Activated CD8-positive, alpha-beta memory T cell treated with anti-CD3 and anti-CD28 coated beads for 4 hours (primary cell): ENCODE data around the gene ZNF280B.
A peak's percentile ranks its signal among the peaks of the same experiment; 100 is the strongest.
"Not testable (repeated sequence)": the region's sequence is repeated elsewhere in the genome, so short reads cannot be mapped to it uniquely, and the experiment has no call there.

Source experiments
- DNase-seq, 2 donors: peaks; one replicate each; pipeline ENCODE4 v3.0.0-alpha.2; 2020; ENCODE audit warnings: low read depth in 2 of 2

ZNF280B gene

DNA sequence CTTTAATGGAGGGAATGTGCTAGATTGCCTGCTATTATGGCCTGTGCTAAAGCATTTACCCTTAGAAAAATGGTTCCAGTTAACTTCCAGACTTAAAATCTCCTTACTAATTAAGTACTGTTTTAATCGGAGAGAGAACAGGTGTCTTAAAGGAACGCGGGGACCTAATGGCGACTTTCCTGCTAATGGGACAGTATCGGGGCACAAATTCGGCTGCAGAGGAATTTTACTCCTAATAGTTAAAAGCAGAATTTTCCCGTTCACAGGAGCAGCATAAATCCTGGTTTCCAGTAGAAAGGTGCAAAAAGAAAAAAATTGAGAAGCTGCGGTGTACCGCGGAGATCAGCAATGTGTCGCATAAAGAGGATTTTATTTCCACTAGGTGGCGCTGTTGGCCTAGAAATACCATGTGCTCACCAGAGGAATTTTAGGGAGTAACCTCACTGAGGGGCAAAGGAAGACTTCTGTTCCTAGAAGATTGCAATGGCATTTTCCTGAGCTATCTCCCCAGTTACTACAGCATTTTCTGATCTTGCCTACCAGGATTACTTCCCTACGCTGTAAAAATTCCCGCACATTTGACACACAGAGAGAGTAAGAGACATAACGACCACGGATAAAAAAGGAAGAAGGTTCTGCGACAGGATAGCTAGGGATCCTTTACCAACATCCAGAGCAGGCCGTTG is 44.5 kb downstream of the ZNF280B start:
- DNase-seq: peak in 1 of 2 donors; percentile 23

DNA sequence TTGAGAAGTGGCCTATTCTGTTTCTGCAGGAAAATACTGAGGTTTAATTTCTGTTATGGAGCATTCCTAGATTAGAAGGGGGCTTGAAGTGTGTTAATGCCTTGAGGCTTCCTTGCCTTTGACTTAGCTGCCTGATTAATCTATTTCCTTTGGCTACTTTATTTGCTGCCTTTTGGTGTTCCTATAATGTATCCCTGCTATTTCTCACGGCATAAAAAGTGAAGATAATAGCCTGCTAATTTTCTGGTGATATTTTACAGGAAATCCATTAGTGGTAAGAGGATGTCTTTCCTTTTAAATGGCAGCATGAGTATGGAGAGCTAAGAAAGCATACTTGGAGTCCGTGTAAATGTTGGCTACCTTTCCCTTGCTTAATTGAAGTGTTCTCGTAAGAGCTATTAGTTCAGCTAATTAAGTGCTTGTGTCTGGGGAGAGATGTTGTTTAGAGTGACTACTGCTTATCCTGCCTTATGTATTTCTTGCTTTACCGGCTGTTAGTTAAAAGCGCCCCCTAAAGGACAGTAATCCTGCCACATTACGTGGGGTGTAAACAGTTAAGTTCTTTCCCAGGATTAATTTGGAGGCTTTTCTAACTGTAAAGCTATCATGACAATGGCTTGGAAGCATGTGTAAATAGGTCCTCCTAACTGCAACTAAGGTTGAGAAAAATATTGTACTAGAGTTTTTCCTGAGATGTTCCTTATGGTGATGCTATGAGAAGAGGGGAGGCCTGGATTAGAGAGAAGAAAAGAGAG is 45.6 kb downstream of the ZNF280B start:
- no peak for DNase-seq

GRCh38 chr22:22461583-22461982 is 47.0 kb downstream of the ZNF280B start:
- DNase-seq: no peak

DNA sequence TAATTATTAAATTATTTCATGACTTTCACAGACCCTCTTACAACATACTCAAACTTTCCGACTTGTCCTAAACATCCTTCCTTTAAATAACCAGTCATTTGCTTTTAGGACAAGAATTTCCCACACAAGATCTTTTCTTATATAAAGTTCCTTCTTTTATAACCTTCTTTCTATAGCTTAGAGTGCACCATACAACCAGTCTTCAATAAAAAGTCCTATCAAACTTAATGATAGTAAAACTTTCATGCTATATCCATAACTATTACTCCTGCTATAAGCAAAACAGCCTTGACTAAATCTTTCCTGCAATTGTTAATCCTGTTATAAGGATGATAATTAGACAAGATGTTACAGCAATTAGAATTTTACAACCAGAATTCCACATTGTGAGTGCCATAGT is 47.4 kb downstream of the ZNF280B start:
- DNase-seq: no peak

DNA sequence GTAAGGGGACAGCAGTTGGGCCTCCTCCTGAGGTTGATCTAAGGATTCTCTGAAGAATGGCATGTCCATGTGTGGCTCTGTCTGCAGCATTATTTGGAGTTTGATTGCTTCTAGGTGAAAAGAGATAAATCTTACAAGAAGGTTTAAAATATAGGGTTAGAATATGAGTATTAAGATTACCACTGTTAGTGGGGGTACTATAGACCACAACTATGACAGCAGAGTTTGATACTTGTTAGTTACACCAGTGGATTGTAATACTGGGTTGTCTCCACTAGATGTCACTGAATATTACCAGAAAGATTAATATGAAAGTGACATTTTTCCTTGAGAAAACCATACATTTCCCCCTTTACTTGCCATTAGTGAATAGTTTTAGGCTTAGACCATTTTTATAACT is 47.9 kb downstream of the ZNF280B start:
- DNase-seq: no peak

GRCh38 chr22:22460060-22460459 is 48.5 kb downstream of the ZNF280B start:
- DNase-seq: no peak

GRCh38 chr22:22458896-22459588 is 49.5 kb downstream of the ZNF280B start:
- DNase-seq: no peak

DNA sequence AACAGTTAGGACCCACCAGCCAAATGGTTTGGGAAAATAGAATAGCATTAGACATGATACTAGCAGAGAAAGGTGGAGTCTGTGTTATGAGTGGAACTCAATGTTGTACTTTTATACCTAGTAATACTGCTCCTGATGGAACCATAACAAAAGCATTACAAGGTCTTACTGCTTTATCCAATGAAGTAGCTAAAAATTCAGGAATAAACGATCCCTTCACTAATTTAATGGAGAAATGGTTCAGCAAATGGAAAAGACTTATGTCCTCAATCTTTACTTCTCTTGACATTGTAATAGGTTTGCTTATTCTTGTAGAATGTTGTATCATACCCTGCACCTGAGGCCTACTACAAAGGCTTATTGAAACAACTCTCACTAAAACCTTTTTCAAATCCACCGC is 50.2 kb downstream of the ZNF280B start:
- DNase-seq: no peak

GRCh38 chr22:22454997-22455396 is 53.5 kb downstream of the ZNF280B start:
- DNase-seq: no peak

GRCh38 chr22:22452996-22453686 is 55.4 kb downstream of the ZNF280B start:
- DNase-seq: no peak

DNA sequence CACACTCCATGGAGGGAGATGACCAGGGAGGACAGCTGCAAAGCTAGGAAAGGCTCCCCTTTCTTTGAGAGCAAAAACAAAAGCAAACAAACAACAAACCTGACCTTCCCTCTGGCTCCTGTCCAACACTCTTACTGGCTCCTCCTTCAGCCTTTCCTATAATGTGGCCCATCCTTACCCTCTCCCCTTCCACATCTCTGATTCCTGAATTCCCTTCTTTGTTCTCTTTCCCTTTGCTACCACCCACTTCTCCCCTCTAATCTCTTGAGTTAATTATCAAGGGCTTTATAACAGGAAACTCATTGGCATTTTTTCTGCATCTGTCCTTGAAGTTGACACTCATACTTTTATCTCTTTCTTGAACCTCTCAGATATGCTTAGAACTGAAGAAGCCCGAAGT is 56.3 kb downstream of the ZNF280B start:
- DNase-seq: no peak

- DNase-seq: no peak
These were observed 58.2 kb downstream of the ZNF280B start for GRCh38 chr22:22450343-22450839.

DNA sequence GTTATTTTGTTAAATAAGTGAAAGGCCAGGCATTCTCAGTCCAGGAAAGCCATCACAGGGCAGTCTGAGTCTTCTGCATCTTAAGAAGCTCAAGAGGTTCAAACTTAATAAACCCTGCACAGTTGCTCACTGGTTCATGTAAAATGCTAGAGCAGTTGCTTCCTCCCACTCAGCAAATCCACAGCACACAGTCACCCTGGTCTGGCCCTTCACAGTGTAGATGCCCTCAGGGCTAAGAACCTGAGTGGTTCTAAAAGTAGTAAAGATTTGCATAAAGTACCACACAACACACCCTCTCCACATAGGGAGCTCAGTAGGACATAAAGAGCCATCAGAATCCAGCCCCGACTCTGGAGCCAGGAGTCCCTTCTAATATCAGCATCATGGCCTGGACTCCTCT is 58.7 kb downstream of the ZNF280B start:
- DNase-seq: no peak

GRCh38 chr22:22446517-22446916 is 62.0 kb downstream of the ZNF280B start:
- DNase-seq: no peak

GRCh38 chr22:22444007-22444589 is 64.4 kb downstream of the ZNF280B start:
- DNase-seq: not testable (repeated sequence)

DNA sequence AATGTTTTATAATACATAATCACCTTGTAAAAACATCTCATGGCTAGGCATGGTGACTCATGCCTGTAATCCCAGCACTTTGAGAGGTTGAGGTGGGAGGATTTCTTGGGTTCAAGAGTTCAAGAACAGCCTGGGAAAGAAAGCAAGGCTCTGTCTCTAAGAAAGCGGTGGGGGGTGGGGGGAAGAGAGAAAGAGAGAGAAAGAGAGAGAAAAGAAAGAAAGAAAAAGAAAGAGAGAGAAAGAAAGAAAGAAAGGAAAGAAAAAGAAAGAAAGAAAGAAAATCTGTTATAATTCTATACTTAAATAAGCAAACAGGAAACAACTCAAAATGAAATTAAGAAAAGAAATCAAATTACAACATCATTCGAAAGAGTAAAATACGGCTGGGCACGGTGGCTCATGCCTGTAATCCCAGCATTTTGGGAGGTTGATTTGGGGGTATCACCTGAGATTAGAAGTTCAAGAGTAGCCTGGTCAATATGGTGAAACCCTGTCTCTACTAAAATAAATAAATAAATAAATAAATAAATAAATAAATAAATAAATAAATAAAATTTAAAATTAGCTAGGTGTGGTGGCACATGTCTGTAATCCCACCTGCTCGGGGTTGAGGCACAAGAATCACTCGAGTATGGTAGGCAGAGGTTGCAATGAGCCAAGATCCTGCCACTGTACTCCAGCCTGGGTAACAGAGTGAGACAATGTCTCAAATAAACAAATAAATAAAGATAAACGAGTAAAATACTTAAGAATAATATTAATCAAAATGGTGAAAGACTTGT is 65.4 kb downstream of the ZNF280B start:
- DNase-seq: no peak

DNA sequence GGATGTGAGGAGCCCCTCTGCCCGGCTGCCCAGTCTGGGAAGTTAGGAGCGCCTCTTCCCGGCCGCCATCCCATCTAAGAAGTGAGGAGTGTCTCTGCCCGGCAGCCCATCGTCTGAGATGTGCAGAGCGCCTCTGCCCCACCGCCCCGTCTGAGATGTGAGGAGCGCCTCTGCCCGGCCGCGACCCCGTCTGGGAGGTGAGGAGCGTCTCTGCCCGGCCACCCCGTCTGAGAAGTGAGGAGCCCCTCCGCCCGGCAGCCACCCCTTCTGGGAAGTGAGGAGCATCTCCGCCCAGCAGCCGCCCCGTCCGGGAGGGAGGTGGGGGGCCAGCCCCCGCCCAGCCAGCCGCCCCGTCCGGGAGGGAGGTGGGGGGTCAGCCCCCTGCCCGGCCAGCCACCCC is 66.9 kb downstream of the ZNF280B start:
- not testable (repeated sequence) for DNase-seq

- no peak for DNase-seq
These were observed 68.4 kb downstream of the ZNF280B start for GRCh38 chr22:22440188-22440587.
